Activated CD4-positive, alpha-beta T cell treated with anti-CD3 and anti-CD28 coated beads, Interleukin-2, amount 10 ng/mL, durations not matched to agents 7 days and 5 days (primary cell): ENCODE results near the gene MCTP2. TPM values are rescaled to one million over a fixed set of nuclear protein-coding genes. Genes with fewer than 3 reads are reported as not detected.

Experiments used
- CTCF ChIA-PET: fragments of 350-600 bp; sonication (Branson Sonifier 250); formaldehyde crosslinking; loops from one replicate; lab custom pipeline; 2021; ENCODE audit warnings: antibody characterized with exemption; lab: Charles Lee
- POLR2A ChIA-PET: fragments of 350-600 bp; sonication (Branson Sonifier 250); formaldehyde crosslinking; loops from one replicate; lab custom pipeline; 2021; ENCODE audit warnings: antibody characterized with exemption; lab: Charles Lee
- DNase-seq: peaks from one replicate; pipeline ENCODE4 v3.0.0-alpha.2; 2020
- H3K27ac Mint-ChIP-seq: one replicate; pipeline ENCODE4 v1.8.0; 2021; ENCODE audit warnings: mild to moderate bottlenecking, moderate library complexity, mixed read lengths
- H3K27me3 Mint-ChIP-seq: one replicate; pipeline ENCODE4 v1.8.0; 2021; ENCODE audit warnings: mixed read lengths
- H3K36me3 Mint-ChIP-seq: one replicate; pipeline ENCODE4 v1.8.0; 2021; ENCODE audit warnings: low read depth, mixed read lengths
- H3K4me1 Mint-ChIP-seq: one replicate; pipeline ENCODE4 v1.8.0; 2021; ENCODE audit warnings: mixed read lengths
- H3K4me3 Mint-ChIP-seq: one replicate; pipeline ENCODE4 v1.8.0; 2021; ENCODE audit warnings: mild to moderate bottlenecking, moderate library complexity, mixed read lengths
- H3K9me3 Mint-ChIP-seq: one replicate; pipeline ENCODE4 v1.8.0; 2021; ENCODE audit warnings: mixed read lengths
- total RNA-seq, 2 experiments: library from RNA; stranded (reverse); gene quantifications; one replicate each; pipeline ENCODE4 v1.2.3, GENCODE V29; 2021

MCTP2 gene
- total RNA-seq, 2 experiments from 2014 or later, result 17.0 to 17.2 TPM

DNA sequence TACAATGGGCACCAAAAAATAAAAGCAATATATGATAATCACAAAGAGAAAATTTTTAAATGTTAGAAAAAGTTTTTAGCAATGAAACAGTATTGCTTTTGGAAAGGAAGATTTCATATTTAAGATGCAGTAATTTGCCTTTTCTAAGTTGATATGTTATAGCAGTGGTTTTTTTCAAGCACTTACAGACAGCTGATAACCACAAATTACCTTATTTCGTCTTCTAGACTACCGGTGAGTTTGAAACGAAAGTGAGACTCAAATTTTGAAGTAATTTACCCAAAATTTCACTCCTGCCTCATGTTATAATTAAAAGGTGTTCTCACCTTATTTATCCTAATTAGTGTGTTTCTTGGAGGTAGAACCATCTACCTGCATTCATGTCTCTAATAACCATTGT is 207.8 kb downstream of the MCTP2 start:
- H3K36me3 Mint-ChIP-seq, result no peaks in the 10 kb centered on the region
- POLR2A ChIA-PET, result no interaction called here

DNA sequence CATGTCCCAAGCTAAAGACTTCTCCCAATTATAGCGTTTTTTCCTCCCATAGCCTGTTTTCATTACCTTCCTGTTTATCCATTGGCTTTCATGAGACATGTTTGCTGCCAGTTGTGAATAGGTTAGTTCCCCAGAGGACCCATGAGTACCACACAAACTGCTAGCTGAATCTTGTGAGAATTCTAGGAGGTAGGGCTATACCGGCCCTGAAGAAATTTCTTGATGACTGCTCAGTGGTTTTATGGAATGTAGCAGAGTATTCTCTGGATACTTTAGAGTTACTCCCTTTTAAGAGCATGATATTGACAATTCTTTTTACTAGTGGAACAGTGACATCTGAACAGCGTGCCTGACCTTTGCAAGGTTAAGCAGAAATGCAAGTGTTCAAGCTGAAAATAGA is 210.4 kb downstream of the MCTP2 start:
- Mint-ChIP-seq H3K27me3 (no peaks in the 10 kb centered on the region), H3K4me3 (no peak overlapping the region), H3K36me3 (no peaks in the 10 kb centered on the region), H3K4me1 (no peaks in the 10 kb centered on the region), H3K27ac (no peak overlapping the region), H3K9me3 (no peaks in the 10 kb centered on the region)
- ChIA-PET POLR2A (no interaction called here), CTCF (no interaction called here)
- no peak for DNase-seq

More for the DNA sequence above, 207.8 kb downstream of the MCTP2 start:
- H3K4me1 Mint-ChIP-seq, result no peaks in the 10 kb centered on the region
- no peaks in the 10 kb centered on the region for H3K27me3 Mint-ChIP-seq
- H3K27ac Mint-ChIP-seq, result no peak overlapping the region
- CTCF ChIA-PET, result no interaction called here
- no peak overlapping the region for H3K4me3 Mint-ChIP-seq
- DNase-seq, result no peak
- H3K9me3 Mint-ChIP-seq, result no peaks in the 10 kb centered on the region

- no peak for DNase-seq
- Mint-ChIP-seq H3K27me3 (no peaks in the 10 kb centered on the region), H3K9me3 (no peaks in the 10 kb centered on the region), H3K4me1 (no peaks in the 10 kb centered on the region), H3K4me3 (no peak overlapping the region), H3K36me3 (no peaks in the 10 kb centered on the region), H3K27ac (no peak overlapping the region)
- CTCF ChIA-PET, result no interaction called here
- POLR2A ChIA-PET, result interaction anchor here (0.6 kb wide), 1 partner anchor 24 kb away, joined by 3 read pairs; no protein-coding TSS in a partner anchor
Observed at GRCh38 chr15:94442480-94442879, 211.1 kb downstream of the MCTP2 start.

DNA sequence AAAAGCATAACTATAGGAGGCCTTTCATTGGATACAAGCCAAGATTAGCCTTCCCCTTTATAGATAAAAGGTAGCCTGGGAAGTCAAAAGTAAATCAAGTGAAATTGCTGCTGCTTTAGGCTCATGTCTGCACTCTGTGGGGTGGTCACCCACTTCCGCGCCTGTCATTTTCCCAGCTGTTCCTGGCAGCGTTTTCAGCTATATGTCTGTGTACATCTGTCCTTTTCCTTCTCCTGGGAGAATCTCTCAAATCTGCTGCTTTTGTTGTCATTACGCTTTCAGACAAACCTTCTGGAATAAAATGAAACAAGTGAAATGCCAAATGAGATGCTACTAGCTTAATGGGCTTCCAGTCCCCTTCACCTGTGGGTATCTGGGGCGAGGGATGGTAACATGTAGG is 211.8 kb downstream of the MCTP2 start:
- Mint-ChIP-seq H3K27me3 (no peaks in the 10 kb centered on the region), H3K9me3 (no peaks in the 10 kb centered on the region), H3K4me3 (no peak overlapping the region), H3K27ac (no peak overlapping the region), H3K4me1 (no peaks in the 10 kb centered on the region), H3K36me3 (no peaks in the 10 kb centered on the region)
- ChIA-PET CTCF (no interaction called here), POLR2A (interaction anchor here (0.6 kb wide), 1 partner anchor 9 kb away, joined by 5 read pairs; no protein-coding TSS in a partner anchor)
- DNase-seq, result no peak

GRCh38 chr15:94445566-94446160 is 214.3 kb downstream of the MCTP2 start:
- no peaks in the 10 kb centered on the region for H3K36me3 Mint-ChIP-seq
- H3K4me1 Mint-ChIP-seq, result no peaks in the 10 kb centered on the region
- no peak overlapping the region for H3K4me3 Mint-ChIP-seq
- no peaks in the 10 kb centered on the region for H3K27me3 Mint-ChIP-seq
- DNase-seq, result no peak
- H3K27ac Mint-ChIP-seq, result no peak overlapping the region
- ChIA-PET CTCF (interaction anchor here (0.7 to 1.3 kb wide), 2 partner anchors 33 to 183 kb away, joined by 3 to 4 read pairs; no protein-coding TSS in a partner anchor), POLR2A (no interaction called here)
- H3K9me3 Mint-ChIP-seq, result no peaks in the 10 kb centered on the region

DNA sequence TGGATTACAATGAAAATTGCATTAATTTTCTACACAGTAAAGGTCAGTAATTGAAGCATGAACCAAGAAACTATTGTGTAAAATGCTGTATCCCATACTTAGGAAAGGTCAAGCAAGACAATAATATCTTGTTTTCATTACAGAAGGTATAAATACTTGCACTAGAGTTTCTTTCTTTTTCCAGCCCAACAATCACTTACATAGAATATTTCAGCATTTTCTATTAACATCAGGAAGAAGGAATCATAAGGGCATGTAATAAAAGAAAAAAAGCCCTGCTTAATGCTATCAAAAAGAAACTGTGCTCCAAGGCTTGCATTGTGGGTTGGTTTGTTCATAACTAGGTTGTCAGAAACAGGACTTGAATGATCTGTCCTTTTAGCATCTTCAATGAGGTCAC is 215.1 kb downstream of the MCTP2 start:
- Mint-ChIP-seq H3K4me1 (no peaks in the 10 kb centered on the region), H3K27ac (no peak overlapping the region), H3K27me3 (no peaks in the 10 kb centered on the region), H3K9me3 (no peaks in the 10 kb centered on the region), H3K36me3 (no peaks in the 10 kb centered on the region), H3K4me3 (no peak overlapping the region)
- DNase-seq, result no peak
- ChIA-PET CTCF (interaction anchor here (0.7 kb wide), 1 partner anchor 184 kb away, joined by 3 read pairs; no protein-coding TSS in a partner anchor), POLR2A (no interaction called here)

- Mint-ChIP-seq H3K27me3 (no peaks in the 10 kb centered on the region), H3K27ac (no peak overlapping the region), H3K4me3 (no peak overlapping the region), H3K4me1 (no peaks in the 10 kb centered on the region), H3K36me3 (no peaks in the 10 kb centered on the region), H3K9me3 (no peaks in the 10 kb centered on the region)
- CTCF ChIA-PET, result no interaction called here
- POLR2A ChIA-PET, result no interaction called here
- DNase-seq, result no peak
Observed at GRCh38 chr15:94451466-94451865, 220.1 kb downstream of the MCTP2 start.

DNA sequence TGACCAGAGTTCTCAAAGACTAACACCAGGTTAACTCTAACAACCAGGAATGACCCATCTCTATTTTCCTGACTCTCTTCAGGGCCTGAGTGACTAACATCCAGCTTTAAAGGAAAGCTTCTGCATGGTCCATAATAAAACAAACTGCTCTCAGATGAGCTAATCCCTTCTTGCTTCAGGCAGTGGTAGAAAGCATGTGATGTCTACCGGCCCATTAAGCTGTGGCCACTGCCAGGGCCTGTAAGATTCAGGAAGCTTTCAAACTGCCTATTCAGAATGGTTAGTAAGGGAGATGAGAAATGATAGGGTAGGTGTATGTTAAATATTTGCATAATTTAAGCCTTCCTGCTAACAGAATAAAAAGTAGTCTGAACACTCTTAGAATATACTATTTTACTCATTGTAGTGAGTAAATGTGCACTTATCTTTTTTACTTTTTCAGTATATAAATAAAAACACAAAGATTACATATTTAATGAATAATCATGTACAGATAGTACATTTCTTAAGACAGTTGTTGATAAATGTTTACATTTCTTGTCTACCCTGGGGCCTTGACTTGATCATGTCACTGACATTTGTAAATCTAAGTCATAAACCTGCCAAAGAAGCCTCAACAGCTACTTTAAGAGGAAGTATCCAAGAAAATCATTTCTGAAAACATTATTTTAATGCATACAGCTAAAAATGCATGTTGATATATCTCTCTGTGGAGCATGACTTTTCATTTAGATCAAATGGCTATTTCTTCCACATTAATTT is 222.0 kb downstream of the MCTP2 start:
- DNase-seq, result no peak
- H3K27ac Mint-ChIP-seq, result no peak overlapping the region
- ChIA-PET POLR2A (no interaction called here), CTCF (no interaction called here)
- no peaks in the 10 kb centered on the region for H3K4me1 Mint-ChIP-seq
- no peak overlapping the region for H3K4me3 Mint-ChIP-seq
- no peaks in the 10 kb centered on the region for H3K9me3 Mint-ChIP-seq
- no peaks in the 10 kb centered on the region for H3K27me3 Mint-ChIP-seq
- H3K36me3 Mint-ChIP-seq, result peaks cover 3% of the 10 kb centered on the region

DNA sequence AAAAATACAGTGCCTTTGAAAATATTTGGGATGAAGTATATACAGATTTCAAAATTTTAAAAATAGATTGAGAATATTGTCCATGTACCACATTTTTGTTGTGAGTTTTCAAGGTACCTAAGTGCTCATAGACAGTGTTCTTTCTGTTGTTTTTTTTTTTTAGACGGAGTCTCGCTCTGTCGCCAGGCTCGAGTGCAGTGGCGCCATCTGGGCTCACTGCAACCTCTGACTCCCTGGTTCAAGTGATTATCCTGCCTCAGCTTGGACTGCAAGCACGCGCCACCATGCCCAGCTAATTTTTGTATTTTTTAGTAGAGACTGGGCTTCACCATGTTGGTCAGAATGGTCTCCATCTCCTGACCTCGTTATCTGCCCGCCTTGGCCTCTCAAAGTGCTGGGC is 223.9 kb downstream of the MCTP2 start:
- Mint-ChIP-seq H3K27me3 (no peaks in the 10 kb centered on the region), H3K4me1 (no peaks in the 10 kb centered on the region), H3K36me3 (peaks cover 4% of the 10 kb centered on the region), H3K9me3 (no peaks in the 10 kb centered on the region), H3K27ac (no peak overlapping the region), H3K4me3 (no peak overlapping the region)
- CTCF ChIA-PET, result no interaction called here
- POLR2A ChIA-PET, result no interaction called here
- no peak for DNase-seq

GRCh38 chr15:94456226-94456625 is 224.9 kb downstream of the MCTP2 start:
- H3K4me3 Mint-ChIP-seq, result no peak overlapping the region
- no peak for DNase-seq
- POLR2A ChIA-PET, result no interaction called here
- no peak overlapping the region for H3K27ac Mint-ChIP-seq
- CTCF ChIA-PET, result no interaction called here
- H3K9me3 Mint-ChIP-seq, result no peaks in the 10 kb centered on the region
- H3K4me1 Mint-ChIP-seq, result no peaks in the 10 kb centered on the region
- H3K36me3 Mint-ChIP-seq, result peaks cover 6% of the 10 kb centered on the region
- H3K27me3 Mint-ChIP-seq, result no peaks in the 10 kb centered on the region

DNA sequence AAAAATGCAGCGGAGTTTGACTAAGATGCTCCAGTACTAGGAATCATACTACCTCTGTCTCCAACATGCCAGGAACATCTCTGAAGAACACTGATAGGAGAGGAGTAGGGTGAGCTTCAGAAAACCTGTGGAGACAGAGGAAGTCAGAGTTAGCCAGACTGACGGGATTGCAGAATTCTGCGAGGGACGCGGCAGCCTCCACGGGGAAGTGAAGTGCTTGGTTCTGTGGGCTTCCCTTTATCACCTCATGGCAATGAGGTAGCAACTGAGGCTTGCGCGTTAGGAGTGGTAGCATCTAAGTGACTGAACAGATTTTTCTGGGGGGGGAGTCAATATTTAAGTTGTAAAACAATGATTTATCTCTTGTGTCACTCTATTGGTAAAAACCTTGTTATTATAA is 226.3 kb downstream of the MCTP2 start:
- DNase-seq, result no peak
- CTCF ChIA-PET, result no interaction called here
- POLR2A ChIA-PET, result no interaction called here

GRCh38 chr15:94460624-94461023 is 229.3 kb downstream of the MCTP2 start:
- no peak overlapping the region for H3K27ac Mint-ChIP-seq
- no peak for DNase-seq
- POLR2A ChIA-PET, result no interaction called here
- CTCF ChIA-PET, result no interaction called here
- H3K4me1 Mint-ChIP-seq, result no peaks in the 10 kb centered on the region
- peaks cover 6% of the 10 kb centered on the region for H3K36me3 Mint-ChIP-seq
- no peaks in the 10 kb centered on the region for H3K9me3 Mint-ChIP-seq
- H3K4me3 Mint-ChIP-seq, result no peak overlapping the region
- no peaks in the 10 kb centered on the region for H3K27me3 Mint-ChIP-seq

More for the DNA sequence above, 226.3 kb downstream of the MCTP2 start:
- no peak overlapping the region for H3K4me3 Mint-ChIP-seq
- no peaks in the 10 kb centered on the region for H3K27me3 Mint-ChIP-seq
- no peaks in the 10 kb centered on the region for H3K4me1 Mint-ChIP-seq
- peaks cover 6% of the 10 kb centered on the region for H3K36me3 Mint-ChIP-seq
- H3K9me3 Mint-ChIP-seq, result no peaks in the 10 kb centered on the region
- no peak overlapping the region for H3K27ac Mint-ChIP-seq

DNA sequence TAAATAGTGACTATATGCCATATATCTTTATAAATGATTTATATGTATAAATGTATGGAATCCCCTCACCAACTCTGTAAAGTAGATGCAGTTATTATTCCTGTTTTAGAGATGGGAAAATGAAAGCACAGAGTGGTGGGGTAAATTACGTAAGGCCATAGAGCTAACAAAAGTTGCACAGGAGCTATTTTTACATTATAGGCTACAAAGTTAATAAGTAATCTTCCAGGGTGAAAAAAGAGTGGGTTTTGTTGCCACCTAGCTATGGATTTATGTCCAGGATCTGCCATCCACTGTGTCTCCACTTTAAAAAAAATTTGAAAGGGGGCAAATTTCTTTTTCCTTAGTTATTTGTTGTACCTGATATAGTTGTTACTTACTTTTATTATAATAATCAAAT is 235.7 kb downstream of the MCTP2 start:
- Mint-ChIP-seq H3K27me3 (no peaks in the 10 kb centered on the region), H3K36me3 (peaks cover 6% of the 10 kb centered on the region), H3K4me3 (no peak overlapping the region), H3K4me1 (no peaks in the 10 kb centered on the region), H3K9me3 (no peaks in the 10 kb centered on the region), H3K27ac (no peak overlapping the region)
- no peak for DNase-seq
- POLR2A ChIA-PET, result interaction anchor here (0.7 kb wide), 1 partner anchor 25 kb away, joined by 3 read pairs; no protein-coding TSS in a partner anchor
- CTCF ChIA-PET, result no interaction called here
